LNCAP (cell line): ENCODE results near the gene WDR12.

ENCODE experiments used
- TF ChIP-seq, protein P1 (sequence below): fragments of 450-650 bp; IDR thresholded peaks from 2 replicates; pipeline ENCODE4 v1.5.1; 2017; ENCODE audit warnings: mild to moderate bottlenecking

Gene WDR12

DNA sequence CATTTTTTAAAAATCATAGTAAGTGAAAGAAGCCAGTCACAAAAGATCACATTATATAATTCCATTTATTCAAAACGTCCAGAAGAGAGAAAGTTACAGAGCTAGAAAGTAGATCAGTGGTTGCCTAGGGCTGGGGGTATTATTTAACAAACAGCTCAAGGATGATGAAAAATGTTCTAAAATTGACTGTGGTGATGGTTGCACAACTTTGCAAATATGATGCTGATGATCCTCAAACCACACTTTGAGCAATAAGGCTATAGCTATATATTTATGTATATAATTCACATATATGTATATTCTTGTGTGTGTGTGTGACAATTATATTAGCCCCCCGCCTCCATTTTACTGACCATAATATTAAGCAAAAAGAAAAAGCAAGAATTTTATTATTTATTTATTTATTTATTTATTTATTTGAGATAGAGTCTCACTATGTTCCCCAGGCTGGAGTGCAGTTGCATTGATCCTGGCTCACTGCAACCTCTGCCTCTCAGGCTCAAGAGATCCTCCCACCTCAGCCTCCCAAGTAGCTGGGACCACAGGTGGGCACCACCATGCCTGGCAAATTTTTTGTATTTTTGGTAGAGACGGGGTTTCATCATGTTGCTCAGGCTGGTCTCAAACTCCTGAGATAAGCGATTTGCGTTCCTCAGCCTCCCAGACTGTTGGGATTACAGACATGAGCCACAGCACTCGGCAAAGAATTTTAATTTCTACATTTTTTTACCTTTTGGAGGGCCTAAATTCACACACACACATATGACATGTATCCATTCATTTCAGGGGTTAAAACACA, 1.9 kb downstream of the WDR12 start:
- TF ChIP-seq, protein P1, sequence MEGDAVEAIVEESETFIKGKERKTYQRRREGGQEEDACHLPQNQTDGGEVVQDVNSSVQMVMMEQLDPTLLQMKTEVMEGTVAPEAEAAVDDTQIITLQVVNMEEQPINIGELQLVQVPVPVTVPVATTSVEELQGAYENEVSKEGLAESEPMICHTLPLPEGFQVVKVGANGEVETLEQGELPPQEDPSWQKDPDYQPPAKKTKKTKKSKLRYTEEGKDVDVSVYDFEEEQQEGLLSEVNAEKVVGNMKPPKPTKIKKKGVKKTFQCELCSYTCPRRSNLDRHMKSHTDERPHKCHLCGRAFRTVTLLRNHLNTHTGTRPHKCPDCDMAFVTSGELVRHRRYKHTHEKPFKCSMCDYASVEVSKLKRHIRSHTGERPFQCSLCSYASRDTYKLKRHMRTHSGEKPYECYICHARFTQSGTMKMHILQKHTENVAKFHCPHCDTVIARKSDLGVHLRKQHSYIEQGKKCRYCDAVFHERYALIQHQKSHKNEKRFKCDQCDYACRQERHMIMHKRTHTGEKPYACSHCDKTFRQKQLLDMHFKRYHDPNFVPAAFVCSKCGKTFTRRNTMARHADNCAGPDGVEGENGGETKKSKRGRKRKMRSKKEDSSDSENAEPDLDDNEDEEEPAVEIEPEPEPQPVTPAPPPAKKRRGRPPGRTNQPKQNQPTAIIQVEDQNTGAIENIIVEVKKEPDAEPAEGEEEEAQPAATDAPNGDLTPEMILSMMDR, result no peak

DNA sequence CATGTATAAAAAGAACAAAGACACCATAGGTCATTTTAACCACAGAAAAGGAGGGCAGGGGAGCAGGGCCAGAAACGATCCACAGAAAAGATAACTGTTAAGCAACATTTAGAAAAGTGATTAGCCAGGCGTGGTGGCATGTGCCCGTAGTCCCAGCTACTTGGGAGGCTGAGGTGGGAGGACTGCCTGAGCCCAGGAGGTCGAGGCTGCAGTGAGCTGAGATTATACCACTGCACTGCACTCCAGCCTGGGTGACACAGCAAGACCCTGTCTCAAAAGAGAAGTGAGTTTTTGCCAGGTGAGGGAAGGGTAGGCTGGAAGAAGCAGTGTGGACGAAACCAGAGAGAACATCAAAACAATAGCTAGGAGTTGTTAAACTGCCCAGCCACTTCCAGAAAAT, 3.3 kb downstream of the WDR12 start:
- TF ChIP-seq, protein P1, result no peak

DNA sequence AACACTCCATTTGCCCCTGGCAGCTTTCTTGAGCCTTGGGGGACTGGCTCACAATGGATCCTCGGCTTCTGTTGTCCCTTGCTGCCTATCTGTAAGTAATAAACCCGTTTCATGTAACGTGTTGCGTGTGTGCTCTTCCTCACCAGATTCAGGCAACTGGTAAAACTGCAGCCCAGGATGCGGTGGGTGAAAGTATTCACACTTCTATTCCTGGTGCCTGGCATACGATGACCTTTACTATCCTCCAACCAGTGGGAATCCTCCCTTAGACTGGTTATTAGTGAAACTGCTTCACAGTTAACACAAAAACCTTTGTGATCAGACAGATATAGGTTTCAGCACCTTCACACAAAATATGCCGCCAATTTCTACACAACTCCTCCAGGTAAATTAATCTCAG, 26.3 kb downstream of the WDR12 start:
- TF ChIP-seq, protein P1, result no peak

DNA sequence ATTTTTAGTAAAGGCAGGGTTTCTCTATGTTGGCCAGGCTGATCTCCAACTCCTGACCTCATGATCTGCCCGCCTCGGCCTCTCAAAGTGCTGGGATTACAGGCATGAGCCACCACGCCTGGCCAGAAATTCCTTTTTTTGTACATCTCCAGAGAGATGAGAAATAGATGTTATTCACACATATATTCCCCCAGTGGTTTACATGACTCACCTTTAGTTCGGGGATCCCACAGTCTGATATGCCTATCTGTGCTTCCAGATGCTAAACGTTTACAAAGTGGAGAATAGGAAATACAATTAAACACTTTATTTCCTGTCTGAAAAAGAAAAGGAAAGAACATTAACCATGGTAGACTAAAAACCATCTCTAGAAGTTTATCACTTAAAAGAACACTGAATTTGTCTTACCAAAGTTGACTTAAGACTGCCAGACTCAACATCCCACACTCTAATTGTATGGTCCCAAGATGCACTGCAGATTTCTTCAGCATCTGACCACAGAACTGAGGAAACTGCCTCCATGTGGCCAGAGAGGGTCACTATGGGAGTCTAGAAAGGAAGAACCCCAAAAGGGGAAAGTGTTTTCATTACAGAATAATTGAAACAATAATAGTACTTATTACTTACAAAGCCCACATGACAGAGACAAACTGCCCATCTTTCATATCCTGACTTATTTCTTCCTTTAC, 27.3 kb downstream of the WDR12 start:
- TF ChIP-seq, protein P1, result no peak

DNA sequence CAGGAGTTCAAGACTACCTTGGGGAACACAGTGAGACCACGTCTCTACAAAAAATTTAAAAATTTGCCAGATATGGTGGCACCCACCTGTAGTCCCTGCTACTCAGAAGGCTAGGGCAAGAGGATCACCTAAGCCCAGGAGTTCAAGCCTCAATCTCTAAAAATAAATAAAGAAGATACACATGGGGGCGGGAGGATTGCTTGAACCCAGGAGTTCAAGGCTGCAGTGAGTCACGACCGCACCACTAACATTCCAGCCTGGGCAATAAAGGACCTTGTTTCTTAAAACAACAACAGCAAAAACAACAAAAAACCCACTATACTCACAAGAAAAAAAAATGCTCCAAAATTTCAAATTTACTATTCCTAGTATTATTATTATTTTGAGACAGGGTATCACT, 29.9 kb downstream of the WDR12 start:
- TF ChIP-seq, protein P1, result no peak

DNA sequence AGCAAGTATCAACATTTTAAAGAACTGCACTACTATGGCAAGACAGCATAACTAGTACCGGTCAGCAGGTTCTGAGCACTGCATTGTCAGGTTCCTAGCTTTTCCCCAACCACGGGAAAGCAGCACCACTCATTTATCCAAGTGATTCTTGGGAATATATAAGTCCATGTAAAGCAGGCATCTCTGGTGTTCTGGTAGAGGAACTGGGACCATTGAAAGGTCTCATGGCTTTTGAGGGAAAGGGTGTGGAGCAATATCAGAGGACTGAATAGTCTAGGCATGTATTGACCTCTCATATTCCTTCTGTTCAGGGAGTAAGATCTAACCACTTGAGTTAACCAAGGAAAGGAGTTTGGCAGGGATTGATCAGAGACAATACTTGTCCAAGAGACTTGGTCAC, 33.8 kb downstream of the WDR12 start:
- TF ChIP-seq, protein P1, result no peak

DNA sequence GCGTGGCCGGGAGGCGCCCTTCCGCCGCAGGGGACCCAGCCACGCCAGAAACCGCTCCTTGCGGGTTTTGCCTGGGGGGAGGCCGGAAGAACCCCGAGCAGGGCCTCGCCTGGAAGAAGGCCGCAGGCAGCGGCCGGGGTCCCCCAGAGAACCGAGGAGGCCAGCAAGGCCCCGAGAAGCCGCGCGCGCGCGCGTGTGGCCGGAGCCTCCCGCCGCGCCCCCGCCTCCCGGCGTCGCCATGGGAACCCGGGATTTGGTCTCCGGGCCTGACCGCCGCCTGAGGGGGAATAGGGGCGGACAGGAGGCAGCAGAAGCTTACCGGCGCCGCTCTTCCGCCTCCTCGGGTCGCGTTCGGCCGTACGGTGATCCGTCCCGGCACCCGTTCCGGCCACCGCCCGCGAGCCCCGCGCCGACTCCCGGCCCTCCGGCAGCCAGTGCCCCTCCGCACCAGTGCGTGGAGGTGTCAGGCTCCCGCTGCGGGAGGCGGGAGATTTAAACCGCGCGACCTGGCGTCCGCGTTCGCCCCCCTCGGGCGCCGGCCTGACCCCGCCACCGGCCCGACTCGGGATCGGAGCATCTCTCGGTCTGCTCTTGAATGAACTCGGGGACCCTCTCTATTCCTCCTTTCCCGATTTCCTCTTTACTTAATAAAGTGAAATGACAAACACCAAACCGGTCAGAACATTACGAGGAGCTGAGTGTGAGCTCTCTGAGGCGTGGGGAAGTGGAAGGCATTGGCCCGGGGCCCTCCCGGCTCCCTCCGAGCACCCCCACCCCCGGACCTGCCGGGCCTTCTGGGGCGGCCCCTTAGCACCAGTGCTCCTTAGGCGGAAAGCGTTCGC, 40.0 kb downstream of the WDR12 start, which contains the start of gene ICA1L:
Gene ICA1L, minus strand, starts transcription at position 467 of the 842 bp plus-strand sequence. CDS start 42,757 bp downstream, outside the sequence.
- TF ChIP-seq, protein P1, result no peak
